Stomach (tissue), 9 donors: ENCODE measurements around the gene FBXO7. TPM values are rescaled to one million over a fixed set of nuclear protein-coding genes. Genes with fewer than 3 reads are reported as not detected.
A peak's percentile ranks its signal among the peaks of the same experiment; 100 is the strongest.

Source experiments
- DNase-seq, 2 donors: peaks; one replicate each; pipeline versions ENCODE4 v3.0.0 to v3.0.0-alpha.2; 2013 to 2019
- H3K27ac ChIP-seq, 5 donors: fragments of 200-600 bp in 4 of 5; sonication (generic) in 4 of 5; one replicate each; pipeline ENCODE4 v1.5.1; 2013 to 2019; ENCODE audit warnings: mild to moderate bottlenecking in 1 of 5, moderate library complexity in 1 of 5
- H3K27me3 ChIP-seq, 3 donors: fragments of 200-600 bp; sonication (generic); one replicate each; pipeline ENCODE4 v1.5.1; 2017 to 2019; ENCODE audit warnings: mixed run types in 1 of 3
- H3K36me3 ChIP-seq, 4 donors: fragments of 200-600 bp; sonication (generic); 1 replicate in 3 of 4; 2 replicates in 1 of 4; pipeline ENCODE4 v1.5.1; 2016 to 2019
- H3K4me1 ChIP-seq, 4 donors: fragments of 200-600 bp; sonication (generic); one replicate each; pipeline ENCODE4 v1.5.1; 2016 to 2019
- H3K4me3 ChIP-seq, 4 donors: fragments of 200-600 bp; sonication (generic) in 3 of 4; one replicate each; pipeline ENCODE4 v1.5.1; 2016 to 2019; ENCODE audit warnings: mild to moderate bottlenecking in 1 of 4
- H3K9me3 ChIP-seq, 4 donors: fragments of 200-600 bp; sonication (generic); one replicate each; pipeline ENCODE4 v1.5.1; 2016 to 2019
- CTCF ChIP-seq, 7 experiments: fragments of 450-650 bp in 4 of 7; fragments of 200-600 bp in 3 of 7; sonication (generic) in 3 of 7; IDR thresholded peaks; one replicate each; pipeline ENCODE4 v1.5.1; 2016 to 2019; ENCODE audit warnings: antibody characterized with exemption in 7 of 7, control low read depth in 2 of 7, mild to moderate bottlenecking in 1 of 7
- EP300 ChIP-seq: sonication (generic); formaldehyde crosslinking; IDR thresholded peaks from one replicate; pipeline ENCODE4 v1.6.1; 2017; ENCODE audit warnings: antibody characterized with exemption
- POLR2A ChIP-seq, 4 donors: fragments of 450-650 bp; IDR thresholded peaks; one replicate each; pipeline ENCODE4 v1.6.1; 2016; ENCODE audit warnings: antibody characterized with exemption in 4 of 4, control low read depth in 2 of 4, mild to moderate bottlenecking in 1 of 4, moderate library complexity in 1 of 4
- POLR2AphosphoS5 ChIP-seq, 3 donors: sonication (generic); formaldehyde crosslinking; IDR thresholded peaks; one replicate each; pipeline ENCODE4 v1.6.1; 2016; ENCODE audit warnings: antibody characterized with exemption in 3 of 3
- WGBS, 5 donors: extraction: QIAGEN DNeasy Blood & Tissue Kit in 3 of 5; methylation state at CpG; one replicate each; pipeline versions ENCODE4 v1.1.5 to v1.1.7; 2013 to 2018; 5-methylcytosine and 5-hydroxymethylcytosine counted together
- intact Hi-C: fragments of 100-400 bp; cut with DNase I; formaldehyde crosslinking; loops from one replicate; pipeline ENCODE4 v1.15.1; 2023; ENCODE audit warnings: low total_unique reads
- polyA plus RNA-seq, 3 donors: library from polyadenylated mRNA; stranded (reverse); fragments of 200-250 nt; gene quantifications; one replicate each; pipeline ENCODE4 v1.2.3, GENCODE V29; 2013
- total RNA-seq, 5 donors: library from RNA; depleted of rRNA; stranded (reverse); fragments of >200 nt; gene quantifications; one replicate each; pipeline versions ENCODE4 v1.1.0 to v1.2.3, GENCODE V29; 2014 to 2016
- donor health status: healthy with polysubstance abuse.
- donor health status: Bipolar disorder and iron deficiency.
- donor health status: healthy.

Gene FBXO7
- total and polyA plus RNA-seq, 8 donors = 44.9 to 132 (median 65.9) TPM

- no peak overlapping the region for H3K27ac ChIP-seq
- no peak for DNase-seq
- WGBS, 5 donors = 87 to 97% (median 91%) methylated on average over 13 of the region's 13 CpGs
Measured at GRCh38 chr22:32541481-32541880, 66.9 kb downstream of the FBXO7 start.

GRCh38 chr22:32542066-32542676 lies 67.6 kb downstream of the FBXO7 start:
- H3K4me1 ChIP-seq = peaks cover 0 to 16% (median 7%) of the 10 kb centered on the region in 4 donors
- H3K4me3 ChIP-seq = no peak overlapping the region
- WGBS, 5 donors = 58 to 90% (median 69%) methylated on average over 8 of the region's 8 CpGs
- DNase-seq = no peak
- intact Hi-C loops = loop anchor here (5.0 kb wide), 1 partner anchor 110 kb away; no protein-coding TSS in a partner anchor
- no peak for TF ChIP-seq CTCF (IDR thresholded peaks at IDR 0.05)
- no peak for TF ChIP-seq EP300
- no peak for TF ChIP-seq POLR2AphosphoS5 (IDR thresholded peaks at IDR 0.05)
- no peak for TF ChIP-seq POLR2A (IDR thresholded peaks at IDR 0.05)
- no peaks in the 10 kb centered on the region for H3K36me3 ChIP-seq
- no peaks in the 10 kb centered on the region for H3K9me3 ChIP-seq
- peak overlapping the region in 2 of 5 donors; percentile 60 to 69 for H3K27ac ChIP-seq
- no peaks in the 10 kb centered on the region for H3K27me3 ChIP-seq

More at GRCh38 chr22:32541481-32541880, 66.9 kb downstream of the FBXO7 start:
- H3K4me1 ChIP-seq = peaks cover 0 to 16% (median 6%) of the 10 kb centered on the region in 4 donors
- H3K9me3 ChIP-seq = no peaks in the 10 kb centered on the region
- intact Hi-C loops = loop anchor here (5.0 kb wide), 1 partner anchor 111 kb away; no protein-coding TSS in a partner anchor
- H3K36me3 ChIP-seq = no peaks in the 10 kb centered on the region
- TF ChIP-seq CTCF (IDR thresholded peaks at IDR 0.05) (no peak), POLR2AphosphoS5 (IDR thresholded peaks at IDR 0.05) (no peak), EP300 (no peak), POLR2A (IDR thresholded peaks at IDR 0.05) (no peak)
- no peaks in the 10 kb centered on the region for H3K27me3 ChIP-seq
- no peak overlapping the region for H3K4me3 ChIP-seq

- 49 to 67% (median 59%) methylated on average over 16 to 17 of the region's 17 CpGs for WGBS, 5 donors
- no peaks in the 10 kb centered on the region for H3K36me3 ChIP-seq
- intact Hi-C loops = loop anchor here (5.0 kb wide), 1 partner anchor 109 kb away; no protein-coding TSS in a partner anchor
- DNase-seq = no peak
- no peaks in the 10 kb centered on the region for H3K9me3 ChIP-seq
- TF ChIP-seq POLR2A (IDR thresholded peaks at IDR 0.05) (no peak), EP300 (no peak), CTCF (IDR thresholded peaks at IDR 0.05) (no peak), POLR2AphosphoS5 (IDR thresholded peaks at IDR 0.05) (no peak)
- peak overlapping the region; percentile 14 to 69 (median 33) for H3K27ac ChIP-seq
- peaks cover 0 to 16% (median 7%) of the 10 kb centered on the region in 4 donors for H3K4me1 ChIP-seq
- H3K4me3 ChIP-seq = no peak overlapping the region
- H3K27me3 ChIP-seq = no peaks in the 10 kb centered on the region
Measured at GRCh38 chr22:32542677-32543357, 68.2 kb downstream of the FBXO7 start.

GRCh38 chr22:32544953-32545558 lies 70.4 kb downstream of the FBXO7 start:
- peak overlapping the region in 3 of 5 donors; percentile 26 to 57 (median 37) for H3K27ac ChIP-seq
- intact Hi-C loops = loop anchor here (5.0 kb wide), 1 partner anchor 107 kb away; no protein-coding TSS in a partner anchor

More at GRCh38 chr22:32544953-32545558, 70.4 kb downstream of the FBXO7 start:
- H3K36me3 ChIP-seq = no peaks in the 10 kb centered on the region
- H3K27me3 ChIP-seq = peaks cover 0 to 8% (median 0%) of the 10 kb centered on the region in 3 donors
- H3K9me3 ChIP-seq = no peaks in the 10 kb centered on the region
- DNase-seq = peak in 1 of 2 donors; percentile 18
- no peak overlapping the region for H3K4me3 ChIP-seq
- TF ChIP-seq POLR2AphosphoS5 (IDR thresholded peaks at IDR 0.05) (no peak), EP300 (no peak), POLR2A (IDR thresholded peaks at IDR 0.05) (no peak)
- peaks cover 0 to 16% (median 7%) of the 10 kb centered on the region in 4 donors for H3K4me1 ChIP-seq
- 79 to 87% (median 84%) methylated on average over 6 of the region's 6 CpGs for WGBS, 5 donors
